Measurements from ENCODE around the gene TOGARAM2.

Gene TOGARAM2

DNA sequence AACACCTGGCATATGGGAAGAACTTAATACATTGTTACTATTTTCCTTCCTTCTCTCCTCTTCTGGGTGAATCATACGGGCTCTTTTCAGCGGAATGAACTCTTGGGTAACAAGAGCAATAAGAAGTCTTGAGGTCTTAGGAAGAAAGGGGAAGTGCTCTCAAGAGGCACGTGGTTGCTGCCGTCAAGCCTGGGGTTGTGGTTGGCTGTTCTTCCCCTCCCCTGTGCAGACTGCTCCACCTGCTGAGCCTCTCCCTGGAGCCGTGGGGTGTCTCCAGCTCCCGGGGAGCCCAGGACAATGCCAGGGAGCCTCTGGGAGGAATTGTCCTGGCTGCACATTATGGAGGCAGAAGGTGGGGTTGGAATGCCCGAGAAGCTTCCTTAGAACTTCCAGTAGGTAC is 19.4 kb downstream of the TOGARAM2 start:
- DNase-seq (ENCODE audit: low spot score), result peak; percentile 43

- DNase-seq (ENCODE audit: low spot score), result no peak
Measured at GRCh38 chr2:29000956-29001355, 19.9 kb downstream of the TOGARAM2 start.

GRCh38 chr2:29001806-29002205 is 20.7 kb downstream of the TOGARAM2 start:
- peak; percentile 44 for DNase-seq (ENCODE audit: low spot score)

DNA sequence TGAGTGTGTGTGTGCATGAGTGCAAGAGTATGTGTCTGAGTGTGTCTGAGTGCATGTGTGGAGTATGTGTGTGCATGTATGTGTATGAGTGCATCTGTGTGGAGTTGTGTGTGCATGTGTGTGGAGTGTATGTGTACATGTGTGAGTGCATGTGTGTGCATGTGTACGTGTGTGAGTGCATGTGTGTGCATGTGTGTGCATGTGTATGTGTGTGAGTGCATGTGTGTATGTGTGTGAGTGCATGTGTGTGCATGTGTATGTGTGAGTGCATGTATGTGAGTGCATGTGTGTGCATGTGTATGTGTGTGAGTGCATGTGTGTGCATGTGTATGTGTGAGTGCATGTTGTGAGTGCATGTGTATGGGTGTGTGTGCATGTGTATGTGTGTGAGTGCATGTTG is 23.7 kb downstream of the TOGARAM2 start:
- no peak for DNase-seq (ENCODE audit: low spot score)

DNA sequence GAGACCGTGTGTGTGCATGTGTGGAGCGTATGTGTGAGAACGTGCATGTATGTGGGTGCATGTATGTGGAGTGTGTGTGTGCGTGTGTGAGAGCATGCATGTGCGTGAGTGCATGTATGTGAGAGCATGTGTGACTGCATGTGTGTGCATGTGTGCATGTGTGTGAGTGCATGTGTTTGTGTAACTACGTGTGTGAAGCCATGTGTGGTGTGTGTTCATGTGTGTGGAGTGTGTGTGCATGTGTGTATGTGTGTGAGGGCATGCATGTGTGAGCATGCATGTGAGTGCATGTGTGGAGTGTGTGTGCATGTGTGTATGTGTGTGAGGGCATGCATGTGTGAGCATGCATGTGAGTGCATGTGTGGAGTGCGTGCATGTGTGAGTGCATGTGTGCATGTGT is 24.2 kb downstream of the TOGARAM2 start:
- no peak for DNase-seq (ENCODE audit: low spot score)

DNA sequence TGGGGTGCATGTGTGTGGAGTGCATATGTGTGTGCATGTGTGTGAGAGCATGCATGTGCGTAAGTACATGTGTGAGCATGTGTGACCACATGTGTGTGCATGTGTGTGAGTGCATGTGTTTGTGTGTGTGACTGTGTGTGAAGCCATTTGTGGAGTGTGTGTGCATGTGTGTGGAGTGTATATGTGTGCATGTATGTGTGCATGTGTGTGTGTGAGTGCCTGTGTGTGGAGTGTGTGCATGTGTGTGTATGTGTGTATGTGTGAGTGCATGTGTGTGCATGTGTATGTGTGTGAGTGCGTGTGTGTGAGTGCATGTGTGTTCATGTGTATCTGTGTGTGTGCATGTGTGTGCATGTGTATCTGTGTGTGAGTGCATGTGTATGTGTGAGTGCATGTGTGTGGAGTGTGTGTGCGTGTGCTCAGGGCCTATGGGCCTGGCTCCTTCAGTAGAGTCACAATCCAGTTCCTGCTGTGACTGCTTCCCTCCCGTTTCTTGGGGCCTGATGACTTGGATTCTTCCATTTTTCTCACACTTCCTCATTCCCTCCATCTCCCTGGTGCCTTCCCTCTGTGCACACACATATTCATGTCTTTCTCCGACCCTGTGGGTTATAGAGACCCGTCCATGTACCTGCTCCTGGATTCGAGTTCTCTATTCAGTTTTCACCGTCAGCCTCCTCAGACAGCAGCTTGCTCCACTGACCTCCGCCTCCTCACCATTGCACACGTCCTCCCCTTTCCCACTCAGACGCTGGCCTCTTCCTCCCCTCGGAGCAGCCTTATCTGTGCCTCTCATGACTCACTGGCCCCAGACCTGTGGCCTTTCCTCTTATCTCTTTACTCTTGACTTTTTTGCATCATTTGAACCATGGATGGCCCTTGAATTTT is 25.2 kb downstream of the TOGARAM2 start:
- DNase-seq (ENCODE audit: low spot score), result no peak

GRCh38 chr2:29006980-29007301 is 25.8 kb downstream of the TOGARAM2 start:
- DNase-seq (ENCODE audit: low spot score), result no peak

GRCh38 chr2:29009270-29009669 is 28.2 kb downstream of the TOGARAM2 start:
- no peak for DNase-seq (ENCODE audit: low spot score)

DNA sequence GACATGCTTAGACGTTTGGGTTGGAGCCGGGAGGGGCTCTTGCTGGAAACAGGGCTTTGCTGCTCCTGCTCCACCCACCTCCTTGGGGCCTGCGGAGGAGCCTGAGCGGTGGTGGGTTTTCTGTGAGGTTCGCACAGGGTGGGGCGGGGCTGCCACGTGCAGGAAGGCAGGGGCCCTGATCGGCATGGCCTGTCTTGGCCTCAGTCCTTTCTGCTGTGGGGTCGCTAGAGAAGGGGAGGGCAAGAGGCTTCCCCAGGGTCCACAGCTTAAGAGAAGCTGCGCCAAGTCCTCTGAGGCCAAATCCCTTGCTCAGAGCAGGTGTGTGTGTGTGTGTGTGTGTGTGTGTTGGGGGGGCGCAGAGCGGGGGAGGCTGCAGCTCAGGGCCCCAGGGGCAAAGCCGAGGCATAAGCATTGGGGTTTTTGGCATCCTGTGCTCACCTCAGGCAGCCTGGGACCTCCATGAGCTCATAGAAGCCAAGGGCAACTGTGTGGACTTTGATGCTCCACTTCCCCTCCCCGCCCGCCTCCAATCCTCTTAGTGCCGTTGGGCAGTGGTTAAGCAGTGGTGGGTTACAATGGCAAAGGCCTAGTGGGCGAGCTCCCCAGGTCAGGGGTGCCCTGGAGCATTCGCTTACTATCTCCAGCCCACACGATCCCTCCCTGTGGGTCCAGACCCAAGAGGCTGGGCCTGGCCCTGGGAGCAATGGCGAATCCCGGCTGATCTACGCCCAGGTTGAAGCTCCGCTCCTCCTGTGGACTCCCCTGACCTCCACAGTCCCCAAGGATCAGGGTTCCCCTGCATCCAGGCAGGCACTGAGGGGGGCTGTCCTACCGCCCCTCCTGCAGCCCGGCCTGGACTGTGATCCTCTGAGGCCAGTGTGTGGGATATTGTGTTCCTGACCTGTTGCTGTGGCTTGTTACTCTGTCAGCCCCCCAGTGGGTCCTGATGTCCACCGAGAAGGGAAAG is 28.9 kb downstream of the TOGARAM2 start:
- no peak for DNase-seq (ENCODE audit: low spot score)

DNA sequence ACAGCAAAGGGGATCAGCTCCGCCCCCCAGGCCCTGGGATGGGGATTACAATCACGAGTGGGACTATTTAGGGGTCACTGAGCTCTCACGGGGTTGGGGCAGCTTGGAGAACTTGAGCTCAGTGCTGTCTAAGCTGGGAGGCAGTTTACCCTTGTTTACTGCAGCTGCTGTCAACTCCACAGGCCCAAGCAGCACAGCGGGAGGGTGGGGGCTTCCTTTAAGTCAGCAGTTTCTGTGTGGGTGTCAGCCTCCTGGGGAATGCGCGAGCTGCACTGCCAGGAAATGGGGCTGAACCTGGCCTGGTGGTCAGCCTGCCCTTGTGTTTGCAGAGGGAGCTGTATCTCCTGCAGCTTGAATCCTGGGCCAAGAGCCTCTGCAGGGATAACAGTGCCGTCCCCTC is 29.8 kb downstream of the TOGARAM2 start:
- DNase-seq (ENCODE audit: low spot score), result peak; percentile 37

DNA sequence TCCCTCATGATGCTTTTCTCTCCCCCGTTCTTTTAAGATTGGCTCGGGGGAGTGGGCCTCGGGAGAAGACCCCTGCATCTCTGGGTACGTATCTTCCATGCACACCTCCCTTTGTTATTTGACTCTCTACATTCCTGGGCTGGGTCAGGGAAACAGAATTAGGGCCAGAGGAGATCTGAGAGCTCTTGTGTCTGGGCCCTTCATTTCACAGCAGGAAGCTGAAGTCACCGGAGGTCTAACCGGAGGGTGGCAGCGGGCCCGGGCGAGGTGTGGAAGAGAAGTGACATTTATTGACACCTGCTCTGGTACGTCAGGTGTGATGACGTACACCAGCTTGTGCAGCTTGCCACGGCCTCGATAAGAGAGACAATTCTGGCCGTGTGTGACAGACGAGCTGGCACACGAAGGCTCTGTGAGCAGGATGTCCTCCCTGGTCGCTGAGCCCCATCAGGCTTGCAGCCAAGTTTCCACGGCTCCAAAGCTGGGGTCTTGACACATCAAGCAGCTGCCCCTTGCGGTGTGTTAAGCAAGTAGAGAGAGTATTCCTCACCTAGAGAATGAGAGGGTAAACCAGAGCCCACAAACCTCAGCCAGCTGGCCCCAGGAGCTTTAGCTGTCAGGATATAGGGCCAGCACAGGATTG is 30.4 kb downstream of the TOGARAM2 start:
- peak; percentile 76 for DNase-seq (ENCODE audit: low spot score)

DNA sequence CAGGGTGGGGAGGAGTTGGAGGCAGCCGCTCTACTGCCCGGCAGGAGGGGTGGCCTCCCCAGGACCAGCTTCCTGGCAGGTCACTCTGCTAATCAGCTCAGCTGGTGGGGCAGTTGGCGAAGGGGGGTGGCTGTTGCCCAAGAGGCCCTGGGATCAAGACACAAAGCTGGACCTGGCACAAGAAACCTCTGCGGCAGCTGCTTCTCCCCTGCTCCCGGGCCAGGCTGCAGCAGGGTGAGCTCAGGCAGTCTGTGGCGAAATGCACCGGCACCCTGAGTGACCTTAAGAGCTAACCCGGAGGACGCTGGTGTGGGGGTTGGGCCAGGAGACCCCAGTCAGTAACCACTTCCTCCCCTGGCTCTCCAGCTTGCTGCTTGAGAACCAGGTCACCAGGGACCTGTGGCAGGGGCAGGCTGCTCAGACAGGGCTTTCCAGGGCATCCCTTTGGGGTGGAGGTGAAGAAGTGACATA is 31.1 kb downstream of the TOGARAM2 start:
- peak; percentile 31 for DNase-seq (ENCODE audit: low spot score)

GRCh38 chr2:29013057-29013780 is 32.1 kb downstream of the TOGARAM2 start:
- DNase-seq (ENCODE audit: low spot score), result no peak

DNA sequence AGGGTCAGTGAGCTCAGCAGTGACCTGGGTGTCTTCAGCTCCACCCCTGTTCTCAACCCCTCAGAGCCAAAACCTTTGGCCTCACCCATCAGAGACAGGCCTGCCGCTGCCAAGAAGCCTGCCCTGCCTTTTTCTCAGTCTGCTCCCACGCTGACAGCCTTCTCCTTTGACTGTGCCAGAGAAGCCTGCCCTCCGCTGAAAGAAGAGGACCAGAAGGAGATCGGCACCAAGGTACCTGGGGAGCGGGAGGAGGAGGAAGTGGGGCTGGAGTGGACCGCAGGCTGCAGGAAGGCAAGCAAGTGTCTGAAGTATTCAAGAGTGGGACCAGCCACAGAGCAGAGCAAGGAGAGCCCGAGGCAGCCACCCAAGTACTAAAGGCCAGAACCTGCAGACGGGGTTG is 33.2 kb downstream of the TOGARAM2 start:
- DNase-seq (ENCODE audit: low spot score), result no peak

- DNase-seq (ENCODE audit: low spot score), result peak; percentile 73
Measured at GRCh38 chr2:29014811-29015421, 33.8 kb downstream of the TOGARAM2 start.

GRCh38 chr2:29015701-29016470 is 34.8 kb downstream of the TOGARAM2 start:
- DNase-seq (ENCODE audit: low spot score), result no peak

GRCh38 chr2:29016504-29016903 is 35.4 kb downstream of the TOGARAM2 start:
- no peak for DNase-seq (ENCODE audit: low spot score)

DNA sequence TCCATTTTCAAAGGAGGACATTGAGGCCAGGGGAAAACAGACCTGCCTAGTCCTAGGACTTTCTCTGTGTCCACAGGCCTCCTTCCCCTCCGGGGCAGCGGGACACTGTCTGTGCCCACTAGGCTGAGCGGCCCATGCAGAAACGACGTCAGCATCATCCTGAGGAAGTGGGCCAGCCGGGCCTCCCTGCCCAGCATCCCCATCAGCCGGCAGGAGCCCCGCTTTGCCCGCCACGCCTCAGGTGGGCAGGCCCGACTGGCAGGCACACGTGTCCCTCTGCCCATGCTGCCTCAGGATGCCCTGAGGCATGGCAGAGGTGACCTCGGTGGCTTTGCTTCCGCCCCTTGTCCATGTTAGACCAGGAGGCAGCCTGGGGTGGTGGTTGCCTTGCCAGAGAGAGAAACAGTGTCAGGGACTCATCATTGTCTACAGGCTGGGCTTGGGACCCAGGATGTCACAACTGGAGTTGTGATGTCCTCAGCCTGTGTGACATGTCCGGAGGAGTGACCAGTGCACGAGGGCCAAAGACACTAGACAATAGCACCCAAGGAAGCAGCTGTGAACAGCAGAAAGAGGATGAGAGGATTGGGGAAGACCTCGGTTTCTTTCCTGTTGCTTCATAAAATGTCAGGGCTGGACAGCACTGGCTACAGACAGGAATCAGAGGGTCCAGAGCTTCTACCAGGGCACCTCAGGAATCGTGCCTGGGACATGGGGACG is 36.8 kb downstream of the TOGARAM2 start:
- DNase-seq (ENCODE audit: low spot score), result no peak

GRCh38 chr2:29021886-29022285 is 40.8 kb downstream of the TOGARAM2 start:
- DNase-seq (ENCODE audit: low spot score), result no peak

DNA sequence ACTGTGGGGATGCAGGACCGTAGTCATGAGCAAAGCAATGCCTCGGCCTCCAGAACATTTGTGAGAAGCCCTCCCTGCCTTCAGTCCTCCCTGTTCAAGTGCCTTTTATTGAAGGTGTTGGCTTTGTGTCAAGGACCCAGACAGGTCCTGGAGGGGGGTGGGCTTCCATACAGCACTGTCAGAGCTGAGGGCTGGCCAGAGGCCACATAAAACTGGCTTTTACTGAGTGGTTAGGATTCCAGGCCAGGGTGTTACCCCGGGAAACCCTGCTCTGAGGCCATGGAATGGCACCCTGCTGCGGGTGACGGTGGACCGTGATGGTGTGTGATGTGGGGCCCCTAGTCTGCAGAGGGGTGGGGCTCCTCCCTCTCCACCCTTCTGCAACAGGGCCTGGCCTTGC is 41.6 kb downstream of the TOGARAM2 start:
- DNase-seq (ENCODE audit: low spot score), result no peak
